ENCODE measurements around the gene WDR93.
A peak's percentile ranks its signal among the peaks of the same experiment; 100 is the strongest.

Gene WDR93

DNA sequence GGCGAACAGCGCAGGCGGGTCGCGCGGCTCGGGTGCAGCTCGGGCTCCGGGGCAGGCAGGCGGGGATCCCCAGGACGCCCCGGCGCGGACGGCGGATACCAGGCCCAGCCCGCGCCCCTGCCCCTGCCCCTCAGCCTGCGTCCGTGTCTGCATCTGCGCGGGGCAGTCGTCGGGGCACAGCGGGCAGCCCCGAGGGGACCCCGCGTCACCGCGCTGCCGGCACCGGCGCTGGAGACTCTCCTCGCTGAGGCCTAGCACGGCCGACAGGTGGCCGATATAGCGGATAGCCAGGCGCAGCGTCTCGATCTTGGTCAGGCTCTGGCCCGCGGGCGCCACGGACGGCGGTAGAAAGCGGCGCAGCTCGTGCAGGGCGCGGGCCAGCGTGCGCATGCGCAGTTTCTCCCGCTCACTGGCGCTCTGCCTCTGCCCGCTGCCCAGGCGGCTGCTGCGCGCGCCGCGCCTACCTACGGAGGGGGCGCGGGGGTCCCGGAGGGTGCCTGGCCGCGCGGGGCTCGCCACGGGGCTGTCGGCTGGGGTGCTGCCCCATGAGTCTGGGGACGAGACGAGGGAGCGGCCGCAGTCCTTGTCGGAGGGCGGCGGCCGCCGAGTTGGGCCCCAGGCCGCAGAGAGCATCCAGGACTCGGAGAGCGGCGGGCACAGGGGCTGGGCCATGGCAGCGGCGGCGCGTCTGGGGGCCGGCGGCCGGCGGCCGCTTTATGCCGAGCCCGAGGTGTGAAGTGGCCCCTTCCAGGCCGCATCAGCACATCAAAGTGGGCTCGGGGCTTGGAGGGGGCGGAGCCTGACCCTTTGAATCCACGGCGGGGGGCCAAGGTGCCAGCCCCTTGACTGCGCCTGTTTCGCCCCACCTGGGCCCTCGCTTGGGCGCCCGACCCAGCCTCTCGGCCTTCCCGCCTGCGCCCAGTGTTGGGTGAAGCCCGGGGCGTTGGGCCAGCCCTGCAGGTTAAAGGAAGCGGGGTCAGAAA lies 60.2 kb downstream of the WDR93 start, which contains the start of gene MESP1:
Gene MESP1, minus strand, starts transcription at position 690 of the 983 bp plus-strand sequence. Its CDS starts 18 bp downstream, at position 672.
- DNase-seq: peak; percentile 32

DNA sequence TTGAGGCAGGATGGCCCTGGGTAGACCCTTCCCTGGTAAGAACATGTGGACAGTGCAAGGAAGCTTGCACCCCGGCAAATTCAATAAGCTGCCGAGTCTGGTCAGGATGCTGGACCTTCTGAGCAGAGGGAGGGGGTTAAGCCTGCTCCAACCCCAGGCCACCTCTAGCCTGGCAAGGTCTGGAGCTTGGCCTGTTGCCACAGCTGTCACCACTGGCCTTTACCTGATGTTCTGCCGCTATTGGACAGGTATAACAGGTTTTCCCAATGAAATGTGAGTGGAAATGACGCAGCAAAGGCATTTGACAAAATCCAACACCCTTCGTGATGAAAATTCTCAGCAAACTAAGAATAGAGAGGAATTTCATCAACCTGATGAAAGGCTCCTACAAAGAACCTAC lies 61.1 kb downstream of the WDR93 start:
- DNase-seq: no peak

DNA sequence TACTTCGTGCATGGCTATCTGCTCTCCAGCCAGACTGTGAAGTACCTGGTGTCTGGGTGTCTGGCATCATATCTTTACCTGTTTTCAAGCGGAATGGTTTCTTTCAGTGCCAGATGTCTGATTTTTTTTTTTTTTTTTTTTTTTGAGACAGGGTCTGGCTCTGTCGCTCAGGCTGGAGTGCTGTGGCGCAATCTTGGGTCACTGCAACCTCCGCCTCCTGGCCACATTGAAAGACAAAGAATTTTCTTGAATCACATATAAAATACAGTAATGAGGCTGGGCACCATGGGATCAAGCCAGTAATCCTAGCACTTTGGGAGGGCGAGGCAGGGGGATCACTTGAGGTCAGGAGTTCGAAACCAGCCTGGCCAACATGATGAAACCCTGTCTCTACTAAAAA lies 63.2 kb downstream of the WDR93 start:
- no peak for DNase-seq

GRCh38 chr15:89754361-89755154 lies 63.9 kb downstream of the WDR93 start:
- no peak for DNase-seq

GRCh38 chr15:89755701-89756100 lies 65.1 kb downstream of the WDR93 start:
- DNase-seq: no peak

- DNase-seq: no peak
Observed at GRCh38 chr15:89756897-89757296, 66.3 kb downstream of the WDR93 start.

GRCh38 chr15:89758283-89758682 lies 67.7 kb downstream of the WDR93 start:
- no peak for DNase-seq

DNA sequence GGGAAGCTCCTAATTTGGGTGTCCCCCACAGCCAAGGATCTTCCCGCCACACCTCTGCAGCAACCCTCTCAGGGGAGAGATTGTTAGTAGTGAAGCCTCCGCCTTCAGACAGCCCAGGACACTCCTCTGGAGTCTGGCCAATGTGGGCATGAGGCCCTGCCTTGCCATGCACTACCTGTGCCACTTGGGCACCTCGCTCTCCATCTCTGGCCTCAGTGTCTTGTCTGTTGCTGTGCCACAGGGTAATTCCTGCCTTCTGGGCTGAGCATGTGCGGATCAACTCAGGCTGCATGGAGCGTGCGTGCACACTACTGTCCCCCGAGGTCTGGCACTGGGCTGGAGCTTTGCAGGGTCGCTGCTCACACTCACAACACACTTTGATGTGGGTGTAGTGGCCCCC lies 68.4 kb downstream of the WDR93 start:
- no peak for DNase-seq

DNA sequence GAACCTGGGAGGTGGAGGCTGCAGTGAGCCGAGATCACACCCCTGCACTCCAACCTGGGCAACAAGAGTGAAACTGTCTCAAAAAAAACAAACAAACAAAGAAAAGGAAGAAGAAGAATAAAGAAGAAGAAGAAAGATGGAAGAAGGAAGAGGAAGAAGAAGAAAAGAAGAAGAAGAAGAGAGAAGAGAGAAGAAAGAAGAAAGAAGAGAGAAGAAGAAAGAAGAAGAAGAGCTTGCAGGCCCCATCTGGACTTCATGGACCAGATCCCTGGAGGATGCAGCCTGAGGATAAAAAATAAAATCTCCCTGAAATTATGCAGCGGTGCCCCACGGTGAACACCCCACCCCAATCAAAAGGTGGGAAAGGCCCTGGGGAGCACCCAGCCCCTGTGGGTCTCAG lies 69.2 kb downstream of the WDR93 start:
- DNase-seq: no peak

GRCh38 chr15:89760303-89761008 lies 69.8 kb downstream of the WDR93 start:
- no peak for DNase-seq

GRCh38 chr15:89761009-89761831 lies 70.6 kb downstream of the WDR93 start:
- DNase-seq: no peak

DNA sequence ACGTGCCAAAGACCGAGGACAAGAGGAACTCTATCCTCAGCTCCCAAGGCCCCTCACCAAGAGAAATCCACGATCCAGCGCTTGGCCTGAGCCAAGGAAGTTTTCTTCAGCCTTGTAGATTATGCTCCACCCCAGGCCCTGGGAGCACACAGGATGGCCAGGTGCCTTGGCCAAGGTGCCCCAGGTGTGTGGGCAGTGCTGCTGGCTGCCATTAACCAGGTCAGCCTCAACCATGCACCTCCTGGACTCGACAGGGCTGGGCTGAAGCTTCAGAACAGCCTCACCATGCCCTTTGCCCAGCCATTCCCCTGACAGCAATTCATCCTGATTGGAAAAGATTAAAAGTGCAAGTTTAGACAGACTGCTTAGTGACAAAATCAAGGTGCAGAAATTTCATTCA lies 71.3 kb downstream of the WDR93 start:
- no peak for DNase-seq

DNA sequence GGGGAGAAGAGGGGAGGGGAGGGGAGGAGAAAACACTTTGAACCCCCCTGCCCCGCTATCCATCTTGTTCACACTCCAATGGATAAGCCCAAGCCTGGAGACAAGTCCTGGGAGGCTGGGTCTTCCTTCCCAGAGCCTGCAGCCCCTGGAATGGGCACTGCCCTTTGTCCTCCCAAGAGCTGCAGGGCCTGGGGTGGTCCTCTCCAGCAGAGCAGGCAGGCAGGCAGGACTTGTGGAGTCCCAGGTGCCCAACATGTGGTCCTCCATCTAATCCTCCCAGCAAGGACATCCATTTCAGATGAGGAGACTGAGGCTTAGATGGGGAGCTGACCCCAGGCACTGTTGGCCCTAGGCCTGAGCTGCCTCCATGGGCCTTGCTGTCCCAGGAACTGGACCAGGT lies 75.1 kb downstream of the WDR93 start:
- DNase-seq: no peak

GRCh38 chr15:89766357-89767311 lies 76.0 kb downstream of the WDR93 start:
- DNase-seq: no peak

DNA sequence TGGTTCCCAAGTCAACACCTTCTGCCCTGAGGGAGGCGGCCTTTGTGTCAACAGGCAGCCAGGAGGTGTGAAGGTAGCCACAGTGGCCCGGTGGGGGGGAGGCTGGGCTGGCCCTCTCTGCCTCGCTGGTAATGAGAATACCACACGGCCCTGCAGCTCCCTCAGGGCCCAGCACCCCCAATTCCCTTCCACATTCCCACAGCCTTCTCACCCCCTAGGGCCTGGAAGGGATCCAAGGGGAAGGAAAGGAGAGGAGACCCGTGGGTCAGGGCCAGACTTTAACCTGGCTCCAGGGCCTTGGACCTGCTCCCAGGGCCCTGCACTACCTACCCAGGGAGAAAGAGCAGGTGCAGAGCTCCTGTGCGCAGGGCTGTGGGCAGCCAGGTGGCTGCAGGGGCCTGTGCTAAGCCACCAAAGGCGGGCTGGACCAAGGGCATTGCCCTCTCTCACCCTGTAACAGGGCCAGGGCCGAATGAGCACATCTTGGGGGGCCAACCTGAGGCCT lies 76.9 kb downstream of the WDR93 start:
- no peak for DNase-seq

DNA sequence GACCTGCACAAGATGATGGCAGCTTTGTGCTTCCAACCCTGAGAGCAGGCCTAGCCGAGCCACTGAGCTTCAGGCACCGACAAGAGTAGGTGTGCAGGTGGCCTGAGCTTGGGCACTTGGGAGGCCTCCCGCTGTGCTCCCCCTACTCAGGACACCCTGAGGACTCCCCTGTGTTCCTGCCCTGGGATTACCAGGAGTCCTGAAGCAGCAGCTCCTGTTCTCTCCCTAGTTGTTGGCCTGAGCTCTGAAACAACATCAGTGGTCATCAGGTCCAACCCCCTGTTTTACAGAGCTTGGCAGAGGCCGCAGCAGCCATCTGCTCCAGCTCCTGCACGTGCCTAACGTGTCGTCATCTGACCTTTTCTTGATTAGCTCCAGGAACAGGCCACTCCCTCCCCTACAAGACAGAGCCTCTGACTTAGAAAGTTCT lies 77.5 kb downstream of the WDR93 start:
- no peak for DNase-seq

- DNase-seq: no peak
Observed at GRCh38 chr15:89769366-89769765, 78.8 kb downstream of the WDR93 start.

DNA sequence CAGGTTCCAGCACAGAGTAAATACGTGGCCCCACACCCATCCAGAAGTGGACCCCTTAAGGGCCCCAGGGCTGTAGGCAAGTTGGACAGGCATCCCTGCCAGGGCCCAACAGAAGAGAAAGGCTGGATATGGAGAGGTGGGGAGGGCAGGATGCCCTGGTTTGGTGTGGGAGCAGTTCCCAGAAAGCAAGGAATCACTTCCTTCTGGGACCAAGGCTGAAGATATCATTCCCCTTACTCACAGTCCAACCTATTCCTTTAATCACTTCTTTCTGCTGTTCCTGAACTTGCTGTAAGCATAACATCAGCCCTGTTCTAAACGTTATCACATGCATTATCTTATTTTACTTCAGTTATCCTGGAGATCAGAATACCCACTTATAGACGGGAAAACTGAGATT lies 79.4 kb downstream of the WDR93 start:
- no peak for DNase-seq

DNA sequence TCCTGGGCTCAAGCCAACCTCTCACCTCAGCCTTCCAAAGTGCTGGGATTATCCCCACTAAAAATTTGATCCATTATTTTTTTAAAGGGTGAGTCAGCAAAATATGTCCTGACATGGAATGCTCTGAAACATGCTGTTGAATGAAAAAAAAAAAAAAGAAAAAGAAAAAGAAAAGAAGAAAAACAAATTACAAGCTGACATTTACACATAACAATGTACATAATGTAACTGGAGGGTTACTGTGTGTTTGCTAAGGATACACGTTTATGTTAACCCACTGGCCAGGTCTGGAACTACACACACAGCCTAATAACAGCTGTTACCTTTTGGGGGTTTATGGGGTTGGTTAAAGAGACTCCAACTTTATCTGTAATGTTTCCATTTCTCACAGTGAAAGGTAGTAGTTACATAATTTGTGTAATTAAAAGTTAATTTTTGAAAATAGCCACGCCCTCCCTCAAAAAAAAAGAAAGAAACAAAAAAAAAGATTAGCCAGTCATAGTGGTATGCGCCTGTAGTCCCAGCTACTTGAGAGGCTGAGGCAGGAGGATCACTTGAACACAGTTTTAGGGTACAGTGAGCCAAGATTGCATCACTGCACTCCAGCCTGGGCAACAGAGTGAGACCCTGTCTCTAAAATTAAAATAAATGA lies 82.4 kb downstream of the WDR93 start:
- no peak for DNase-seq

GRCh38 chr15:89774492-89774891 lies 83.9 kb downstream of the WDR93 start:
- DNase-seq: no peak
